Right lung (tissue), 5 donors: ENCODE measurements around the gene CLCNKB. TPM values are rescaled to one million over a fixed set of nuclear protein-coding genes. Genes with fewer than 3 reads are reported as not detected.
"Not testable (repeated sequence)": the region's sequence is repeated elsewhere in the genome, so short reads cannot be mapped to it uniquely, and the experiment has no call there.

Experiments used
- DNase-seq, 2 donors: peaks; one replicate each; pipeline ENCODE4 v3.0.0-alpha.2; 2013
- polyA plus RNA-seq, 5 donors: library from polyadenylated mRNA; unstranded; fragments of 120-200 nt; gene quantifications; one replicate each; pipeline versions ENCODE4 v1.2.1 to v1.2.3, GENCODE V29; 2013; ENCODE audit warnings: inconsistent platforms in 1 of 5, low replicate concordance in 1 of 5; ENCODE audit not compliant: insufficient read length in 5 of 5, insufficient read depth in 1 of 5

Gene CLCNKB
- polyA plus RNA-seq, 5 donors: 4.7 to 6.3 (median 5.7) TPM

GRCh38 chr1:16057314-16057915 lies 13.8 kb downstream of the CLCNKB start:
- not testable (repeated sequence) for DNase-seq

- not testable (repeated sequence) for DNase-seq
Measured at GRCh38 chr1:16058394-16059120, 15.0 kb downstream of the CLCNKB start.

GRCh38 chr1:16061266-16061665 lies 17.7 kb downstream of the CLCNKB start:
- no peak for DNase-seq

GRCh38 chr1:16061989-16062686 lies 18.6 kb downstream of the CLCNKB start:
- DNase-seq: not testable (repeated sequence)

- not testable (repeated sequence) for DNase-seq
Measured at GRCh38 chr1:16062687-16063075, 19.1 kb downstream of the CLCNKB start.

GRCh38 chr1:16063226-16063829 lies 19.7 kb downstream of the CLCNKB start:
- no peak for DNase-seq

- DNase-seq: no peak
Measured at GRCh38 chr1:16063921-16064320, 20.3 kb downstream of the CLCNKB start.

GRCh38 chr1:16064536-16065268 lies 21.1 kb downstream of the CLCNKB start:
- no peak for DNase-seq

GRCh38 chr1:16065269-16065576 lies 21.6 kb downstream of the CLCNKB start:
- DNase-seq: no peak

GRCh38 chr1:16066245-16066644 lies 22.7 kb downstream of the CLCNKB start:
- no peak for DNase-seq

- no peak for DNase-seq
Measured at GRCh38 chr1:16067127-16067768, 23.7 kb downstream of the CLCNKB start.

GRCh38 chr1:16067933-16068332 lies 24.4 kb downstream of the CLCNKB start:
- no peak for DNase-seq

GRCh38 chr1:16068356-16069270 lies 25.0 kb downstream of the CLCNKB start:
- no peak for DNase-seq

GRCh38 chr1:16070640-16071355 lies 27.2 kb downstream of the CLCNKB start:
- DNase-seq: no peak

- DNase-seq: no peak
Measured at GRCh38 chr1:16071614-16072013, 28.0 kb downstream of the CLCNKB start.

GRCh38 chr1:16072095-16072494 lies 28.5 kb downstream of the CLCNKB start:
- no peak for DNase-seq

- DNase-seq: no peak
Measured at GRCh38 chr1:16072616-16073484, 29.3 kb downstream of the CLCNKB start.

GRCh38 chr1:16073490-16074119 lies 30.0 kb downstream of the CLCNKB start, which contains the start of gene FAM131C:
Gene FAM131C, minus strand, starts transcription at chr1:16073651. Its CDS starts 209 bp downstream, at chr1:16073442.
- no peak for DNase-seq
